GM19395 (cell line): ENCODE measurements around the gene SET.
"Not testable (repeated sequence)": the region's sequence is repeated elsewhere in the genome, so short reads cannot be mapped to it uniquely, and the experiment has no call there.

Source experiments
- ATAC-seq: cut with Tn5 transposase; IDR thresholded peaks from one replicate; pipeline ENCODE4 v1.9.1; 2021; ENCODE audit warnings: mild to moderate bottlenecking, moderate library complexity; ENCODE audit not compliant: unreplicated experiment

SET gene

GRCh38 chr9:128688501-128689292 is at the start of gene SET:
TSS of gene SET (plus strand) at chr9:128689222. CDS start at chr9:128689583, 361 bp downstream.
- ATAC-seq, result no peak

GRCh38 chr9:128640603-128641002 is 48.4 kb upstream of the SET start:
- no peak for ATAC-seq

GRCh38 chr9:128642675-128643245 is 46.3 kb upstream of the SET start:
- no peak for ATAC-seq

GRCh38 chr9:128643519-128644300 is 45.3 kb upstream of the SET start:
- no peak for ATAC-seq

GRCh38 chr9:128648206-128648605 is 40.8 kb upstream of the SET start:
- ATAC-seq, result not testable (repeated sequence)

- ATAC-seq, result no peak
Observed at GRCh38 chr9:128651798-128652197, 37.2 kb upstream of the SET start.

- ATAC-seq, result no peak
Observed at GRCh38 chr9:128653908-128654307, 35.1 kb upstream of the SET start.

GRCh38 chr9:128654481-128654880 is 34.5 kb upstream of the SET start:
- ATAC-seq, result no peak

GRCh38 chr9:128656416-128657343 is 32.3 kb upstream of the SET start, which contains the start of gene DYNC2I2:
TSS of gene DYNC2I2 (minus strand) at chr9:128656847. CDS start at chr9:128656726, 121 bp downstream.
- ATAC-seq, result no peak

- ATAC-seq, result no peak
Observed at GRCh38 chr9:128657344-128657704, 31.7 kb upstream of the SET start.

GRCh38 chr9:128657796-128658195 is 31.2 kb upstream of the SET start:
- ATAC-seq, result no peak

- not testable (repeated sequence) for ATAC-seq
Observed at GRCh38 chr9:128666481-128666941, 22.5 kb upstream of the SET start.

- ATAC-seq, result no peak
Observed at GRCh38 chr9:128669786-128670185, 19.2 kb upstream of the SET start.

GRCh38 chr9:128675382-128675781 is 13.6 kb upstream of the SET start:
- ATAC-seq, result no peak

- ATAC-seq, result no peak
Observed at GRCh38 chr9:128677794-128678193, 11.2 kb upstream of the SET start.

- no peak for ATAC-seq
Observed at GRCh38 chr9:128683340-128684064, 5.5 kb upstream of the SET start.

GRCh38 chr9:128684065-128684324 is 5.0 kb upstream of the SET start:
- ATAC-seq, result peak; percentile 6

- ATAC-seq, result peak; percentile 44
Observed at GRCh38 chr9:128684325-128685199, 4.5 kb upstream of the SET start.
